CD4-positive, CD25-positive, alpha-beta regulatory T cell (primary cell): ENCODE results near the gene CCL8. TPM values are rescaled to one million over a fixed set of nuclear protein-coding genes. Genes with fewer than 3 reads are reported as not detected.

Experiments
- ATAC-seq, 2 donors: fragments of 150-1000 bp; cut with Tn5 transposase; one replicate each; pipeline ENCODE4 v1.10.0; 2021; ENCODE audit warnings: low read depth in 2 of 2, moderate number of reproducible peaks in 2 of 2, moderate library complexity in 1 of 2
- DNase-seq, 3 donors: peaks; one replicate each; pipeline versions ENCODE4 v3.0.0 to v3.0.0-alpha.2; 2012 to 2022; ENCODE audit warnings: mixed read lengths in 1 of 3
- H3K27ac ChIP-seq: one replicate; pipeline ENCODE4 v1.7.0; 2013; ENCODE audit warnings: mild to moderate bottlenecking, low read length; ENCODE audit not compliant: insufficient read depth, poor library complexity, severe bottlenecking
- H3K27me3 ChIP-seq: one replicate; pipeline ENCODE4 v1.7.0; 2013; ENCODE audit warnings: low read length; ENCODE audit not compliant: control insufficient read depth, insufficient read depth
- H3K36me3 ChIP-seq: one replicate; pipeline ENCODE4 v1.7.0; 2013; ENCODE audit warnings: mild to moderate bottlenecking, low read length, moderate library complexity; ENCODE audit not compliant: control insufficient read depth, insufficient read depth
- H3K4me1 ChIP-seq: 2 replicates; pipeline ENCODE4 v1.7.0; 2013; ENCODE audit warnings: mild to moderate bottlenecking, low read length; ENCODE audit not compliant: insufficient read depth, control insufficient read depth, poor library complexity, severe bottlenecking
- H3K4me3 ChIP-seq: one replicate; pipeline ENCODE4 v1.7.0; 2013; ENCODE audit warnings: low read depth, mild to moderate bottlenecking, low read length, moderate library complexity
- H3K9me3 ChIP-seq, 2 experiments: 1 replicate in 1 of 2; 2 replicates in 1 of 2; pipeline ENCODE4 v1.7.0; 2013; ENCODE audit warnings: low read length in 2 of 2, mild to moderate bottlenecking in 1 of 2, moderate library complexity in 1 of 2; ENCODE audit not compliant: control insufficient read depth in 2 of 2
- H3K27ac Mint-ChIP-seq, 3 donors: one replicate each; pipeline ENCODE4 v1.8.0; 2020 to 2022; ENCODE audit warnings: mild to moderate bottlenecking in 3 of 3, mixed read lengths in 3 of 3, moderate library complexity in 2 of 3
- H3K27me3 Mint-ChIP-seq: one replicate; pipeline ENCODE4 v1.8.0; 2022; ENCODE audit warnings: mild to moderate bottlenecking, mixed read lengths
- H3K36me3 Mint-ChIP-seq: one replicate; pipeline ENCODE4 v1.8.0; 2020; ENCODE audit warnings: mixed read lengths
- H3K4me1 Mint-ChIP-seq, 4 donors: one replicate each; pipeline ENCODE4 v1.8.0; 2020 to 2022; ENCODE audit warnings: mixed read lengths in 4 of 4, mild to moderate bottlenecking in 1 of 4
- H3K4me3 Mint-ChIP-seq, 4 donors: one replicate each; pipeline ENCODE4 v1.8.0; 2020 to 2022; ENCODE audit warnings: mild to moderate bottlenecking in 4 of 4, mixed read lengths in 4 of 4, moderate library complexity in 3 of 4
- H3K9me3 Mint-ChIP-seq, 7 donors: one replicate each; pipeline ENCODE4 v1.8.0; 2020 to 2022; ENCODE audit warnings: mixed read lengths in 7 of 7, mild to moderate bottlenecking in 3 of 7, moderate library complexity in 2 of 7
- polyA plus RNA-seq, 4 donors: library from polyadenylated mRNA; unstranded; fragments of 300-500 nt; fragmentation: Illumina TruSeq; gene quantifications; one replicate each; pipeline ENCODE4 v1.2.3, GENCODE V29; 2021
- total RNA-seq: library from RNA; stranded (reverse); gene quantifications from one replicate; pipeline ENCODE4 v1.2.3, GENCODE V29; 2022

CCL8 gene
- total and polyA plus RNA-seq, 5 donors from 2014 or later = not detected

- H3K36me3 Mint-ChIP-seq = no peaks in the 10 kb centered on the region
- H3K4me3 Mint-ChIP-seq = no peak overlapping the region
- Histone ChIP-seq H3K27me3 (peaks cover 1% of the 10 kb centered on the region), H3K36me3 (no peaks in the 10 kb centered on the region), H3K27ac (no peak overlapping the region), H3K4me1 (no peaks in the 10 kb centered on the region), H3K9me3 (no peaks in the 10 kb centered on the region), H3K4me3 (no peak overlapping the region)
- peaks cover 10% of the 10 kb centered on the region for H3K27me3 Mint-ChIP-seq
- peaks cover 0 to 5% (median 0%) of the 10 kb centered on the region in 7 donors for H3K9me3 Mint-ChIP-seq
- no peaks in the 10 kb centered on the region for H3K4me1 Mint-ChIP-seq
- DNase-seq (no peak), ATAC-seq (no peak)
- H3K27ac Mint-ChIP-seq = no peak overlapping the region
These were observed 27.4 kb upstream of the CCL8 start for GRCh38 chr17:34291721-34292348.

GRCh38 chr17:34299027-34299426 is 20.2 kb upstream of the CCL8 start:
- no peaks in the 10 kb centered on the region for H3K4me1 ChIP-seq
- ATAC-seq (no peak), DNase-seq (no peak)
- H3K36me3 ChIP-seq = no peaks in the 10 kb centered on the region
- H3K4me3 ChIP-seq = no peak overlapping the region
- H3K4me1 Mint-ChIP-seq = no peaks in the 10 kb centered on the region
- H3K36me3 Mint-ChIP-seq = no peaks in the 10 kb centered on the region
- H3K27ac Mint-ChIP-seq = no peak overlapping the region
- H3K27ac ChIP-seq = no peak overlapping the region
- H3K27me3 ChIP-seq = peaks cover 7% of the 10 kb centered on the region
- no peak overlapping the region for H3K4me3 Mint-ChIP-seq
- H3K9me3 Mint-ChIP-seq = peaks cover 0 to 7% (median 0%) of the 10 kb centered on the region in 7 donors
- no peaks in the 10 kb centered on the region for H3K9me3 ChIP-seq
- peaks cover 11% of the 10 kb centered on the region for H3K27me3 Mint-ChIP-seq

- Histone ChIP-seq H3K27me3 (peaks cover 7% of the 10 kb centered on the region), H3K36me3 (no peaks in the 10 kb centered on the region), H3K4me1 (no peaks in the 10 kb centered on the region), H3K27ac (no peak overlapping the region), H3K9me3 (no peaks in the 10 kb centered on the region), H3K4me3 (no peak overlapping the region)
- Mint-ChIP-seq H3K27ac (no peak overlapping the region), H3K4me1 (no peaks in the 10 kb centered on the region), H3K9me3 (peaks cover 0 to 7% (median 0%) of the 10 kb centered on the region in 7 donors), H3K4me3 (no peak overlapping the region), H3K27me3 (peaks cover 16% of the 10 kb centered on the region), H3K36me3 (no peaks in the 10 kb centered on the region)
- DNase-seq = no peak
- ATAC-seq = no peak
These were observed 19.2 kb upstream of the CCL8 start for GRCh38 chr17:34299956-34300577.

GRCh38 chr17:34300652-34301370 is 18.4 kb upstream of the CCL8 start:
- Mint-ChIP-seq H3K4me3 (no peak overlapping the region), H3K9me3 (peaks cover 0 to 7% (median 0%) of the 10 kb centered on the region in 7 donors), H3K4me1 (no peaks in the 10 kb centered on the region), H3K36me3 (no peaks in the 10 kb centered on the region), H3K27ac (no peak overlapping the region), H3K27me3 (peaks cover 16% of the 10 kb centered on the region)
- no peak overlapping the region for H3K27ac ChIP-seq
- no peaks in the 10 kb centered on the region for H3K36me3 ChIP-seq
- H3K4me1 ChIP-seq = no peaks in the 10 kb centered on the region
- H3K4me3 ChIP-seq = no peak overlapping the region
- DNase-seq (no peak), ATAC-seq (no peak)
- H3K9me3 ChIP-seq = no peaks in the 10 kb centered on the region
- peaks cover 7% of the 10 kb centered on the region for H3K27me3 ChIP-seq

GRCh38 chr17:34301986-34302385 is 17.2 kb upstream of the CCL8 start:
- H3K9me3 Mint-ChIP-seq = peaks cover 0 to 7% (median 0%) of the 10 kb centered on the region in 7 donors
- no peaks in the 10 kb centered on the region for H3K4me1 Mint-ChIP-seq
- H3K27ac Mint-ChIP-seq = no peak overlapping the region
- H3K9me3 ChIP-seq = no peaks in the 10 kb centered on the region
- H3K27me3 Mint-ChIP-seq = peaks cover 16% of the 10 kb centered on the region
- no peak for ATAC-seq
- H3K36me3 Mint-ChIP-seq = no peaks in the 10 kb centered on the region
- H3K27me3 ChIP-seq = peaks cover 7% of the 10 kb centered on the region
- no peak for DNase-seq
- H3K4me3 Mint-ChIP-seq = no peak overlapping the region
- H3K36me3 ChIP-seq = no peaks in the 10 kb centered on the region
- H3K27ac ChIP-seq = no peak overlapping the region
- H3K4me1 ChIP-seq = no peaks in the 10 kb centered on the region
- no peak overlapping the region for H3K4me3 ChIP-seq

GRCh38 chr17:34302636-34303035 is 16.6 kb upstream of the CCL8 start:
- no peaks in the 10 kb centered on the region for H3K4me1 Mint-ChIP-seq
- no peak overlapping the region for H3K4me3 ChIP-seq
- no peaks in the 10 kb centered on the region for H3K9me3 ChIP-seq
- H3K27me3 Mint-ChIP-seq = peaks cover 20% of the 10 kb centered on the region
- H3K4me1 ChIP-seq = no peaks in the 10 kb centered on the region
- no peak overlapping the region for H3K27ac Mint-ChIP-seq
- ATAC-seq (no peak), DNase-seq (no peak)
- H3K36me3 Mint-ChIP-seq = no peaks in the 10 kb centered on the region
- no peak overlapping the region for H3K4me3 Mint-ChIP-seq
- peaks cover 0 to 7% (median 0%) of the 10 kb centered on the region in 7 donors for H3K9me3 Mint-ChIP-seq
- H3K27me3 ChIP-seq = peaks cover 7% of the 10 kb centered on the region
- no peak overlapping the region for H3K27ac ChIP-seq
- H3K36me3 ChIP-seq = no peaks in the 10 kb centered on the region

GRCh38 chr17:34303606-34304005 is 15.6 kb upstream of the CCL8 start:
- H3K27ac Mint-ChIP-seq = no peak overlapping the region
- H3K9me3 Mint-ChIP-seq = peaks cover 0 to 4% (median 0%) of the 10 kb centered on the region in 7 donors
- Histone ChIP-seq H3K36me3 (no peaks in the 10 kb centered on the region), H3K4me1 (no peaks in the 10 kb centered on the region), H3K4me3 (no peak overlapping the region), H3K27me3 (peaks cover 7% of the 10 kb centered on the region), H3K9me3 (no peaks in the 10 kb centered on the region), H3K27ac (no peak overlapping the region)
- no peaks in the 10 kb centered on the region for H3K36me3 Mint-ChIP-seq
- H3K27me3 Mint-ChIP-seq = peaks cover 20% of the 10 kb centered on the region
- H3K4me3 Mint-ChIP-seq = no peak overlapping the region
- H3K4me1 Mint-ChIP-seq = no peaks in the 10 kb centered on the region
- DNase-seq = no peak
- ATAC-seq = no peak
